DOHH2 (cell line): Measurements from ENCODE around the gene RHO.

Experiments used
- CTCF ChIP-seq: fragments of 200-600 bp; sonication (generic); IDR thresholded peaks from one replicate; pipeline ENCODE4 v1.5.1; 2014; ENCODE audit warnings: antibody characterized with exemption, mild to moderate bottlenecking, low read depth, low read length; ENCODE audit not compliant: poor library complexity, severe bottlenecking
- EZH2phosphoT487 ChIP-seq: fragments of 200-600 bp; sonication (generic); IDR thresholded peaks from 2 replicates; pipeline ENCODE4 v1.6.1; 2017; ENCODE audit warnings: borderline replicate concordance, mild to moderate bottlenecking, antibody characterized with exemption, low read length, moderate library complexity, mixed read lengths

GRCh38 chr3:129517516-129517915 lies 10.9 kb upstream of the RHO start:
- TF ChIP-seq CTCF (no peak), EZH2phosphoT487 (no peak)
